Panc1 (cell line): Measurements from ENCODE around the gene ACACB.

Experiments
- CTCF ChIP-seq: fragments of 450-650 bp; IDR thresholded peaks from 2 replicates; pipeline ENCODE4 v1.5.1; 2017; ENCODE audit warnings: mild to moderate bottlenecking
- TF ChIP-seq, protein P1 (sequence below), 2 experiments: IDR thresholded peaks; 2 replicates each; pipeline ENCODE4 v1.6.1; 2011 to 2012; ENCODE audit warnings: low read depth in 2 of 2, control low read depth in 1 of 2, low read length in 1 of 2, mild to moderate bottlenecking in 1 of 2, moderate library complexity in 1 of 2; ENCODE audit not compliant: insufficient read depth in 1 of 2

GRCh38 chr12:109286252-109286651 is 169.9 kb downstream of the ACACB start:
- TF ChIP-seq CTCF = no peak
- TF ChIP-seq, protein P1, sequence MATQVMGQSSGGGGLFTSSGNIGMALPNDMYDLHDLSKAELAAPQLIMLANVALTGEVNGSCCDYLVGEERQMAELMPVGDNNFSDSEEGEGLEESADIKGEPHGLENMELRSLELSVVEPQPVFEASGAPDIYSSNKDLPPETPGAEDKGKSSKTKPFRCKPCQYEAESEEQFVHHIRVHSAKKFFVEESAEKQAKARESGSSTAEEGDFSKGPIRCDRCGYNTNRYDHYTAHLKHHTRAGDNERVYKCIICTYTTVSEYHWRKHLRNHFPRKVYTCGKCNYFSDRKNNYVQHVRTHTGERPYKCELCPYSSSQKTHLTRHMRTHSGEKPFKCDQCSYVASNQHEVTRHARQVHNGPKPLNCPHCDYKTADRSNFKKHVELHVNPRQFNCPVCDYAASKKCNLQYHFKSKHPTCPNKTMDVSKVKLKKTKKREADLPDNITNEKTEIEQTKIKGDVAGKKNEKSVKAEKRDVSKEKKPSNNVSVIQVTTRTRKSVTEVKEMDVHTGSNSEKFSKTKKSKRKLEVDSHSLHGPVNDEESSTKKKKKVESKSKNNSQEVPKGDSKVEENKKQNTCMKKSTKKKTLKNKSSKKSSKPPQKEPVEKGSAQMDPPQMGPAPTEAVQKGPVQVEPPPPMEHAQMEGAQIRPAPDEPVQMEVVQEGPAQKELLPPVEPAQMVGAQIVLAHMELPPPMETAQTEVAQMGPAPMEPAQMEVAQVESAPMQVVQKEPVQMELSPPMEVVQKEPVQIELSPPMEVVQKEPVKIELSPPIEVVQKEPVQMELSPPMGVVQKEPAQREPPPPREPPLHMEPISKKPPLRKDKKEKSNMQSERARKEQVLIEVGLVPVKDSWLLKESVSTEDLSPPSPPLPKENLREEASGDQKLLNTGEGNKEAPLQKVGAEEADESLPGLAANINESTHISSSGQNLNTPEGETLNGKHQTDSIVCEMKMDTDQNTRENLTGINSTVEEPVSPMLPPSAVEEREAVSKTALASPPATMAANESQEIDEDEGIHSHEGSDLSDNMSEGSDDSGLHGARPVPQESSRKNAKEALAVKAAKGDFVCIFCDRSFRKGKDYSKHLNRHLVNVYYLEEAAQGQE (IDR thresholded peaks at IDR 0.05; ENCODE audit: insufficient read depth in 1 of 2, low read depth in 2 of 2, low read length in 1 of 2) = no peak
